Testis (tissue), 3 donors: Measurements from ENCODE around the gene RSL24D1. TPM values are rescaled to one million over a fixed set of nuclear protein-coding genes. Genes with fewer than 3 reads are reported as not detected.

ENCODE experiments used
- DNase-seq: peaks from one replicate; pipeline ENCODE4 v3.0.0-alpha.2; 2019
- H3K27ac ChIP-seq, 2 donors: fragments of 200-600 bp; sonication (generic); one replicate each; pipeline ENCODE4 v1.5.1; 2019
- H3K27me3 ChIP-seq: fragments of 200-600 bp; sonication (generic); one replicate; pipeline ENCODE4 v1.5.1; 2019
- H3K36me3 ChIP-seq: fragments of 200-600 bp; sonication (generic); one replicate; pipeline ENCODE4 v1.5.1; 2017; ENCODE audit warnings: low read depth; ENCODE audit errors: missing control alignments
- H3K4me1 ChIP-seq: fragments of 200-600 bp; sonication (generic); one replicate; pipeline ENCODE4 v1.5.1; 2019
- H3K4me3 ChIP-seq, 2 donors: fragments of 200-600 bp; sonication (generic); one replicate each; pipeline ENCODE4 v1.5.1; 2017 to 2019
- H3K9me3 ChIP-seq: fragments of 200-600 bp; sonication (generic); one replicate; pipeline ENCODE4 v1.5.1; 2017
- CTCF ChIP-seq, 3 experiments: fragments of 450-650 bp in 2 of 3; fragments of 200-600 bp in 1 of 3; sonication (generic) in 1 of 3; IDR thresholded peaks; one replicate each; pipeline ENCODE4 v1.5.1; 2016 to 2019; ENCODE audit warnings: antibody characterized with exemption in 3 of 3, mild to moderate bottlenecking in 2 of 3, moderate library complexity in 1 of 3
- POLR2A ChIP-seq: fragments of 450-650 bp; IDR thresholded peaks from one replicate; pipeline ENCODE4 v1.6.1; 2017; ENCODE audit warnings: antibody characterized with exemption, mild to moderate bottlenecking, moderate library complexity
- WGBS, 2 donors: methylation state at CpG; one replicate each; pipeline ENCODE4 v1.1.5; 2018; 5-methylcytosine and 5-hydroxymethylcytosine counted together
- intact Hi-C: fragments of 100-400 bp; cut with DNase I; formaldehyde crosslinking; loops from one replicate; pipeline ENCODE4 v1.15.1; 2023; ENCODE audit warnings: low total_unique reads
- polyA plus RNA-seq: library from polyadenylated mRNA; stranded (reverse); fragments of 350-450 nt; fragmentation: Illumina TruSeq; extraction: RNeasy Lipid Tissue Mini Kit (QIAGEN cat#74804); gene quantifications from one replicate; pipeline ENCODE4 v1.2.3, GENCODE V29; 2014; ENCODE audit warnings: low read depth, low replicate concordance; ENCODE audit not compliant: insufficient read depth
- total RNA-seq, 2 donors: library from RNA; depleted of rRNA; stranded (reverse); fragments of >200 nt; gene quantifications; one replicate each; pipeline ENCODE4 v1.2.3, GENCODE V29; 2016

Gene RSL24D1
- total and polyA plus RNA-seq, 3 donors from 2014 or later, result 47.2 to 62.7 (median 48.4) TPM

DNA sequence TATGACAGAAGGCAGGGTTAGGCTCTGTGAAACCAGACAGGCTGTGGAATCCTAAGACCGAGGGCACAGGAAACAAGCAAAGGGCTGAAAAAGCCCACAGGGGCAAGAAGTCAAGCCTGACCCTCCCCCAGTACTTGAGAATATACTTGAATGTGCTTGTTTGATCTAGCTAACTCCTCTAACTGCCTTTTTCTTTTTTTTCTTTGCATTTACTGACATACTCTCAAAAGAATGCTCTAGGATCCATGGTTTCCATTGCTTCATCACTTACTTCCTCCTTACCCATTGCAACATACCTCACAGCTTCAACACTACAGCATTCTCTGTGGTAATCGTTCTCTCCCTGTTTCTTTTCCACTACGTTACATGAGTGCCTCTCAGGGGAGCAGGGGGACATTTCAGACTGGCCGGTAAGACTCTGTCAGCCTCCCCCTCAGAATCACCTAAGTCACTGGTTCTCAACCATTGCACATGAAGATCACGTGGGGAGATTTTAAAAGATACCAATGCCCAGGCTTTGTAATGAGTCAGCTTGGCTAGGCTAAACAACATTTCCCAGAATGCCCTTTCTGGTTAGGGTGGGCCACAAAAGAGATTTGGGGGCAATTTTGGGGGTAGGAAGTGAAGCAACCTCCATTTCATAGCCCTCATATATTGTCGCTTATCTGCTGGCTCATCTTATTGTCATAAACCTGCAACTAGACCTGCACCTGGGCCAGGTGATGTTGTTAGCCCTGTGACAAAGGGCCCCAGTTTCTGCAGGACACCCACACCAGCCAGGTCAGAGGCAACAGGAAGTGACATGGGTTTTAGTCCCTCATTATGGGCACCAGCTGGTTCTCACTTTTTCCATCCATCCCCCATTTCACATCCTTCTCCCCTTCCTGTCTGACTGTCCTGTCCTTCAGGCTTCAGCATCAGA, 24.6 kb upstream of the RSL24D1 start:
- 86 to 87% methylated on average over 6 of the region's 6 CpGs for WGBS, 2 donors
- DNase-seq, result no peak
- no peak for TF ChIP-seq POLR2A
- no peak for TF ChIP-seq CTCF (IDR thresholded peaks at IDR 0.05)

GRCh38 chr15:55220606-55221005, 23.9 kb upstream of the RSL24D1 start:
- Histone ChIP-seq H3K27ac (no peak overlapping the region), H3K4me3 (no peak overlapping the region), H3K9me3 (no peaks in the 10 kb centered on the region), H3K27me3 (no peaks in the 10 kb centered on the region), H3K4me1 (no peaks in the 10 kb centered on the region), H3K36me3 (no peaks in the 10 kb centered on the region)
- intact Hi-C loops, result no loop called here
- no peak for TF ChIP-seq POLR2A
- TF ChIP-seq CTCF (IDR thresholded peaks at IDR 0.05), result no peak
- DNase-seq, result no peak

More for the DNA sequence above, 24.6 kb upstream of the RSL24D1 start:
- Histone ChIP-seq H3K4me3 (no peak overlapping the region), H3K4me1 (no peaks in the 10 kb centered on the region), H3K27ac (no peak overlapping the region), H3K9me3 (no peaks in the 10 kb centered on the region), H3K27me3 (no peaks in the 10 kb centered on the region), H3K36me3 (no peaks in the 10 kb centered on the region)
- intact Hi-C loops, result no loop called here

- H3K4me1 ChIP-seq, result no peaks in the 10 kb centered on the region
- WGBS, 2 donors, result 75 to 84% methylated on average over 2 of the region's 2 CpGs
- TF ChIP-seq POLR2A (no peak), CTCF (IDR thresholded peaks at IDR 0.05) (no peak)
- DNase-seq, result no peak
- intact Hi-C loops, result loop anchor here (5.0 kb wide), 1 partner anchor 74 kb away; no protein-coding TSS in a partner anchor
- no peaks in the 10 kb centered on the region for H3K36me3 ChIP-seq
- no peak overlapping the region for H3K27ac ChIP-seq
- H3K4me3 ChIP-seq, result no peak overlapping the region
- H3K9me3 ChIP-seq, result no peaks in the 10 kb centered on the region
- H3K27me3 ChIP-seq, result no peaks in the 10 kb centered on the region
Observed at GRCh38 chr15:55218056-55218455, 21.3 kb upstream of the RSL24D1 start.

DNA sequence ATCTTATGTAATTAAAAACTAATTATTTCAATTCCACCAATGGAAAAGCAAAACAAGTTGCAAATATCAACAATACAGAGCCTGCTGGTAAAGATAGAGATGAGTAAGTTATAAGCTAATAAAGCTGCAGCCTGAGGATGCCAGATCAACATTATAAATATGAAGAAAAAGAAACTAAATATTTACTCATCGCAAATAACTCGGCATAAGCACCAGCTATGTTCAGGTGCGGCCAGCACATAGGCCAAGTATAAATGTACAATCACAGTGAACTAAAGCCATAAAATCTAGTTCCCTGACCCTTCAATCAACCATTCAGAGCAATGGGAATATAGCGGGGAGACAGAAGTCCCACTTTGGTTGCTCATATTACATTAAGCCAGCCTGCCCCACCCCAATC, 7.7 kb upstream of the RSL24D1 start:
- no peaks in the 10 kb centered on the region for H3K9me3 ChIP-seq
- intact Hi-C loops, result no loop called here
- no peaks in the 10 kb centered on the region for H3K36me3 ChIP-seq
- H3K4me3 ChIP-seq, result no peak overlapping the region
- no peaks in the 10 kb centered on the region for H3K27me3 ChIP-seq
- no peaks in the 10 kb centered on the region for H3K4me1 ChIP-seq
- 94 to 97% methylated on average over 4 of the region's 4 CpGs for WGBS, 2 donors
- H3K27ac ChIP-seq, result no peak overlapping the region
- TF ChIP-seq POLR2A (no peak), CTCF (IDR thresholded peaks at IDR 0.05) (no peak)
- DNase-seq, result no peak

DNA sequence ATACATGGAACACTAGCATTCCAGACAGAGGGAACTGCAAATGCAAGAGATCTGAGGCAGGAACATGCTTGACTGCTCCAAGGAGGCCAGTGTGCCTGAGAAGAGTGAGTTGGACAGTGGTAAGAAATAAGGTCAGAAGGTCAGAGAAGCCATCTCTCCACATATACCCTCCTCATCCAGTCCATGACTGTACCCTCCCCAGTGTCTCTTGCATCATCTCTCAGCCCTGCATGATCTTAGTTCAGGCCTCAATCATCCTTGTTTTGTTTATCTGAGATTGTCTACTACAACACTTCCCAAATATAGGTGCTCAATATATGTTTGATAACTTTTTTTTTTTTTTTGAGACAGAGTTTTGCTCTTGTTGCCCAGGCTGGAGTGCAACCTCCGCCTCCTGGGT, 5.5 kb upstream of the RSL24D1 start:
- WGBS, 2 donors, result 90 to 95% methylated on average over 1 of the region's 1 CpG
- no peak for TF ChIP-seq POLR2A
- no peak for TF ChIP-seq CTCF (IDR thresholded peaks at IDR 0.05)

More for the DNA sequence above, 5.5 kb upstream of the RSL24D1 start:
- H3K27me3 ChIP-seq, result no peaks in the 10 kb centered on the region
- no peaks in the 10 kb centered on the region for H3K36me3 ChIP-seq
- no peak for DNase-seq
- peaks cover 6% of the 10 kb centered on the region for H3K4me1 ChIP-seq
- H3K9me3 ChIP-seq, result no peaks in the 10 kb centered on the region
- intact Hi-C loops, result no loop called here
- H3K4me3 ChIP-seq, result no peak overlapping the region
- no peak overlapping the region for H3K27ac ChIP-seq
